PC-3 (cell line): ENCODE measurements around the gene S100A3. TPM values are rescaled to one million over a fixed set of nuclear protein-coding genes. Genes with fewer than 3 reads are reported as not detected.
"Not testable (repeated sequence)": the region's sequence is repeated elsewhere in the genome, so short reads cannot be mapped to it uniquely, and the experiment has no call there.

Source experiments
- ATAC-seq: fragments of 200-7000 bp; cut with Tn5 transposase; 2 replicates; pipeline ENCODE4 v1.9.1; 2020; ENCODE audit warnings: mild to moderate bottlenecking, moderate library complexity
- BruUV-seq: library from RNA; stranded (reverse); fragments of 400-500 nt; replicated peaks from 2 replicates; lab custom pipeline; 2021; lab: Mats Ljungman, UMichigan
- CTCF ChIA-PET: fragments of 300-600 bp; sonication (Branson Sonifier 250); formaldehyde crosslinking; loops from one replicate; lab custom pipeline; 2022; ENCODE audit warnings: antibody characterized with exemption; lab: Charles Lee
- POLR2A ChIA-PET: fragments of 300-600 bp; sonication (Branson Sonifier 250); formaldehyde crosslinking; loops from one replicate; lab custom pipeline; 2022; ENCODE audit warnings: antibody characterized with exemption; ENCODE audit not compliant: unreplicated experiment; lab: Charles Lee
- DNase-seq: peaks from one replicate; pipeline ENCODE4 v3.0.0-alpha.2; 2015
- H2AFZ ChIP-seq: fragments of 300-600 bp; sonication (generic); 2 replicates; pipeline ENCODE4 v1.6.0; 2016; ENCODE audit warnings: antibody characterized with exemption, low read length
- H3F3A ChIP-seq: fragments of 300-600 bp; sonication (generic); one replicate; pipeline ENCODE4 v1.6.0; 2017; ENCODE audit warnings: antibody characterized with exemption, low read length, control low read depth, mild to moderate bottlenecking; ENCODE audit not compliant: unreplicated experiment
- H3K27ac ChIP-seq: fragments of 300-600 bp; sonication (generic); 2 replicates; pipeline ENCODE4 v1.5.1; 2016; ENCODE audit warnings: mild to moderate bottlenecking, low read length
- H3K27me3 ChIP-seq: fragments of 300-600 bp; sonication (generic); 2 replicates; pipeline ENCODE4 v1.6.1; 2016; ENCODE audit warnings: low read length, mixed read lengths
- H3K36me3 ChIP-seq: fragments of 300-600 bp; sonication (generic); 2 replicates; pipeline ENCODE4 v1.6.1; 2016; ENCODE audit warnings: low read depth, mixed run types, low read length, mixed read lengths
- H3K4me1 ChIP-seq: fragments of 300-600 bp; sonication (generic); 2 replicates; pipeline ENCODE4 v1.5.1; 2016; ENCODE audit warnings: low read length; ENCODE audit not compliant: insufficient read depth
- H3K4me2 ChIP-seq: fragments of 300-600 bp; sonication (generic); 2 replicates; pipeline ENCODE4 v1.6.0; 2016; ENCODE audit warnings: low read length
- H3K4me3 ChIP-seq: fragments of 300-600 bp; sonication (generic); 2 replicates; pipeline ENCODE4 v1.5.1; 2016; ENCODE audit warnings: mild to moderate bottlenecking, low read length, mixed read lengths
- H3K79me2 ChIP-seq: fragments of 300-600 bp; sonication (generic); 2 replicates; pipeline ENCODE4 v1.6.1; 2017; ENCODE audit warnings: low read length, mixed read lengths
- H3K9ac ChIP-seq: fragments of 300-600 bp; sonication (generic); 2 replicates; pipeline ENCODE4 v1.6.0; 2016; ENCODE audit warnings: mild to moderate bottlenecking, low read length
- H3K9me2 ChIP-seq: fragments of 300-600 bp; sonication (generic); replicated peaks from 2 replicates; pipeline ENCODE4 v1.6.1; 2016; ENCODE audit warnings: mixed run types, low read length, mixed read lengths
- H3K9me3 ChIP-seq: fragments of 300-600 bp; sonication (generic); 2 replicates; pipeline ENCODE4 v1.6.1; 2016; ENCODE audit warnings: low read length, mixed read lengths
- H4K20me1 ChIP-seq: fragments of 300-600 bp; sonication (generic); 2 replicates; pipeline ENCODE4 v1.6.1; 2016; ENCODE audit warnings: low read length, mixed read lengths
- EZH2 ChIP-seq: fragments of 300-600 bp; sonication (generic); IDR thresholded peaks from one replicate; pipeline ENCODE4 v1.6.1; 2017; ENCODE audit warnings: antibody characterized with exemption, mild to moderate bottlenecking, low read length; ENCODE audit not compliant: unreplicated experiment
- EZH2phosphoT487 ChIP-seq: fragments of 300-600 bp; sonication (generic); IDR thresholded peaks from 2 replicates; pipeline ENCODE4 v1.6.1; 2018; ENCODE audit warnings: mild to moderate bottlenecking, antibody characterized with exemption, low read length, borderline replicate concordance
- intact Hi-C: fragments of 100-400 bp; cut with micrococcal nuclease; formaldehyde crosslinking; loops from 2 replicates; pipeline ENCODE4 v1.9.0; 2023
- total RNA-seq: library from RNA; depleted of rRNA; stranded (reverse); fragments of >200 nt; gene quantifications from 2 replicates; pipeline ENCODE4 v1.2.3, GENCODE V29; 2014
- TF ChIP-seq, protein P1 (sequence below): fragments of 300-600 bp; sonication (generic); conservative IDR thresholded peaks from 2 replicates; pipeline ENCODE4 v1.5.1; 2017; ENCODE audit warnings: antibody characterized with exemption, low read depth, mild to moderate bottlenecking, low read length

Gene S100A3
- total RNA-seq, 1 experiment from 2014 or later = 4.6 TPM

DNA sequence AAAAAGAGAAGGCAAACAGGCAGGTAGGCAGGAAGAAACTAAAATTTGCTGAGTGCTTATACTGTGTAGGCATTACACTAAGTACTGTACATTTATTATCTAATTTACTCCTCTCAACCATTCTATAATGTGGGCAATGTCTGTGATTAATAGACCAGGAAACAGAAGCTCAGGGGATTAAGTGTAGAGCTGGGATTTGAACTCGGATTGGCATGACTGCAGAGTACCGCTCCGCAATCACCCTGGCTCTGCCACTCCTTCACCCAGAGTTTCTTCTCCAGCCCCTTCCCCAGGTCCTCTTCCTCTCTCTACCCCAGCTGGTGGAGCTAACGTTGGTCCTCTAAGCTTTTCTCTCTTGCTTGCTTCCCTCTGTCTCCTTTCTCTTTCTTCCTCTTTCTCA is 28.1 kb upstream of the S100A3 start:
- POLR2A ChIA-PET = interaction anchor here (0.6 to 0.8 kb wide), 2 partner anchors 36 to 46 kb away, joined by 4 read pairs; partner anchors contain the start of gene S100A16
- no peaks in the 10 kb centered on the region for H3K9me3 ChIP-seq

DNA sequence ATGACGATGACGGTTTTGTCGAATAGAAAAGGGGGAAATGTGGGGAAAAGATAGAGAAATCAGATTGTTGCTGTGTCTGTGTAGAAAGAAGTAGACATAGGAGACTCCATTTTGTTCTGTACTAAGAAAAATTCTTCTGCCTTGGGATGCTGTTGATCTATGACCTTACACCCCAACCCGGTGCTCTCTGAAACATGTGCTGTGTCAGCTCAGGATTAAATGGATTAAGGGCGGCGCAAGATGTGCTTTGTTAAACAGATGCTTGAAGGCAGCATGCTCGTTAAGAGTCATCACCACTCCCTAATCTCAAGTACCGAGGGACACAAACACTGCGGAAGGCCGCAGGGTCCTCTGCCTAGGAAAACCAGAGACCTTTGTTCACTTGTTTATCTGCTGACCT is 26.4 kb upstream of the S100A3 start:
- H3K27me3 ChIP-seq, BruUV-seq, H3K9me3 ChIP-seq, H3K27ac ChIP-seq, H3K4me2 ChIP-seq, H3K9ac ChIP-seq, H3F3A ChIP-seq, H2AFZ ChIP-seq, ATAC-seq, H3K9me2 ChIP-seq, H3K36me3 ChIP-seq, H3K79me2 ChIP-seq, H3K4me3 ChIP-seq, DNase-seq, H4K20me1 ChIP-seq, POLR2A ChIA-PET, CTCF ChIA-PET, intact Hi-C loops: not testable (repeated sequence)
- peaks cover 24% of the 10 kb centered on the region for H3K4me1 ChIP-seq

More for the DNA sequence above, 28.1 kb upstream of the S100A3 start:
- H4K20me1 ChIP-seq = no peaks in the 10 kb centered on the region
- no peak overlapping the region for H3K4me2 ChIP-seq
- CTCF ChIA-PET = interaction anchor here (1.2 kb wide), 1 partner anchor 35 kb away, joined by 4 read pairs; the partner anchor contains the start of gene S100A16
- H3F3A ChIP-seq = no peaks in the 10 kb centered on the region
- no peak overlapping the region for H2AFZ ChIP-seq
- no peak overlapping the region for H3K4me3 ChIP-seq
- BruUV-seq = no TSS peak
- DNase-seq (no peak), ATAC-seq (no peak)
- no peaks in the 10 kb centered on the region for H3K9me2 ChIP-seq
- no peak overlapping the region for H3K27ac ChIP-seq
- H3K27me3 ChIP-seq = no peaks in the 10 kb centered on the region
- H3K4me1 ChIP-seq = peaks cover 19% of the 10 kb centered on the region
- no peak overlapping the region for H3K9ac ChIP-seq
- no peaks in the 10 kb centered on the region for H3K36me3 ChIP-seq
- no peaks in the 10 kb centered on the region for H3K79me2 ChIP-seq
- intact Hi-C loops = no loop called here
- TF ChIP-seq, protein P1, sequence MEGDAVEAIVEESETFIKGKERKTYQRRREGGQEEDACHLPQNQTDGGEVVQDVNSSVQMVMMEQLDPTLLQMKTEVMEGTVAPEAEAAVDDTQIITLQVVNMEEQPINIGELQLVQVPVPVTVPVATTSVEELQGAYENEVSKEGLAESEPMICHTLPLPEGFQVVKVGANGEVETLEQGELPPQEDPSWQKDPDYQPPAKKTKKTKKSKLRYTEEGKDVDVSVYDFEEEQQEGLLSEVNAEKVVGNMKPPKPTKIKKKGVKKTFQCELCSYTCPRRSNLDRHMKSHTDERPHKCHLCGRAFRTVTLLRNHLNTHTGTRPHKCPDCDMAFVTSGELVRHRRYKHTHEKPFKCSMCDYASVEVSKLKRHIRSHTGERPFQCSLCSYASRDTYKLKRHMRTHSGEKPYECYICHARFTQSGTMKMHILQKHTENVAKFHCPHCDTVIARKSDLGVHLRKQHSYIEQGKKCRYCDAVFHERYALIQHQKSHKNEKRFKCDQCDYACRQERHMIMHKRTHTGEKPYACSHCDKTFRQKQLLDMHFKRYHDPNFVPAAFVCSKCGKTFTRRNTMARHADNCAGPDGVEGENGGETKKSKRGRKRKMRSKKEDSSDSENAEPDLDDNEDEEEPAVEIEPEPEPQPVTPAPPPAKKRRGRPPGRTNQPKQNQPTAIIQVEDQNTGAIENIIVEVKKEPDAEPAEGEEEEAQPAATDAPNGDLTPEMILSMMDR = no peak
- no peak for TF ChIP-seq EZH2phosphoT487
- TF ChIP-seq EZH2 = no peak

DNA sequence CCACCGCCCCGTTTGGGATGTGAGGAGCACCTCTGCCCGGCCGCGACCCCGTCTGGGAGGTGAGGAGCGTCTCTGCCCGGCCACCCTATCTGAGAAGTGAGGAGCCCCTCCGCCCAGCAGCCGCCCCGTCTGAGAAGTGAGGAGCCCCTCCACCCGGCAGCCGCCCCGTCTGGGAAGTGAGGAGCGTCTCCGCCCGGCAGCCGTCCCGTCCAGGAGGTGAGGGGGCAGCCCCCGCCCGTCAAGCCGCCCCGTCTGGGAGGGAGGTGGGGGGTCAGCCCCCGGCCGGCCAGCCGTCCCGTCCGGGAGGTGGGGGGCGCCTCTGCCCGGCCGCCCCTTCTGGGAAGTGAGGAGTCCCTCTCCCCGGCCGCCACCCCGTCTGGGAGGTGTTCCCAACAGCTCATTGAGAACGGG is 26.0 kb upstream of the S100A3 start:
- DNase-seq, H3K79me2 ChIP-seq, H3F3A ChIP-seq, H3K27ac ChIP-seq, POLR2A ChIA-PET, ATAC-seq, H3K9me3 ChIP-seq, CTCF ChIA-PET, H3K36me3 ChIP-seq, H3K9ac ChIP-seq, H4K20me1 ChIP-seq, H3K9me2 ChIP-seq, H3K4me3 ChIP-seq, H3K4me2 ChIP-seq, H3K27me3 ChIP-seq, intact Hi-C loops, H2AFZ ChIP-seq, BruUV-seq: not testable (repeated sequence)
- H3K4me1 ChIP-seq = peaks cover 24% of the 10 kb centered on the region
